RPMI7951 (cell line): ENCODE results near the gene PIP5KL1. TPM values are rescaled to one million over a fixed set of nuclear protein-coding genes. Genes with fewer than 3 reads are reported as not detected.

ENCODE experiments used
- DNase-seq: peaks from one replicate; pipeline ENCODE4 v3.0.0-alpha.2; 2012; ENCODE audit warnings: low read depth
- total RNA-seq: library from RNA; depleted of rRNA; stranded (reverse); fragments of >200 nt; shearing (Covaris generic); gene quantifications from 2 replicates; pipeline ENCODE4 v1.2.3, GENCODE V29; 2014; rRNA removed

The PIP5KL1 gene
- total RNA-seq, 1 experiment from 2014 or later, result 0.24 TPM

DNA sequence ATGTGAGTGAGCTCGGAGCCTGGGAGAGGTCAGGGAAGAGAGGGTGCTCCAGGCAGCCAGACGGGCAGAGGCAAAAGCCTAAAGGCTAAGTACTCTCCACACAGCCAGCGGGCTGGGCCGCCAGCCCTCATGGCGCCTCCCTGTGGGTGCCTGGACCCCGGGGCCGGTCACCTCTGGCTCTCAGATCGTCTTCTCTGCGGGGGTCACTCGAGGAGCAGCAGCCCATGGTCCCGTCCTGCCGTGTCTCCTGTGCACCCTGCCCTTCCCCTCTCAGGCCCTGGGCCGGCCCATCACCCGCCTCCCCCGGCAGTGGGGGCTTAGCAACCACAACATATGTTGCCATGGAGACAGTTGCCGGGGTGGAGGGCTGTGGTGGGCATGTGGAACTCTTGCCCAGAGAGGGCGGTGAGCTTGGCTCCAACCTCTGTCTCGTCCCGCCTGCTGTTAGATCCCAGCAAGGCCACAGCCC lies 57.3 kb downstream of the PIP5KL1 start:
- DNase-seq, result no peak

- no peak for DNase-seq
Measured at GRCh38 chr9:127872369-127873222, 58.0 kb downstream of the PIP5KL1 start.

- DNase-seq, result no peak
Measured at GRCh38 chr9:127871531-127871930, 59.0 kb downstream of the PIP5KL1 start.

- DNase-seq, result no peak
Measured at GRCh38 chr9:127870887-127871286, 59.7 kb downstream of the PIP5KL1 start.

Other genes with a start within 250 kb of the PIP5KL1 start
- not detected in 2 replicates for gene CFAP157, start 223.8 kb downstream of the PIP5KL1 start, total RNA-seq
- gene PTRH1, start 215.1 kb downstream of the PIP5KL1 start, total RNA-seq, result 15.6 and 27.0 TPM in 2 replicates
- gene TTC16, start 214.7 kb downstream of the PIP5KL1 start, total RNA-seq, result not detected in 2 replicates
- 4.8 and 6.6 TPM in 2 replicates for gene TOR2A, start 195.5 kb downstream of the PIP5KL1 start, total RNA-seq
- gene SH2D3C, start 152.1 kb downstream of the PIP5KL1 start, total RNA-seq, result 0.12 and 0.29 TPM in 2 replicates
- gene CDK9, start 144.7 kb downstream of the PIP5KL1 start, total RNA-seq, result 15.6 and 20.7 TPM in 2 replicates
- 29.7 and 38.4 TPM in 2 replicates for gene FPGS, start 127.9 kb downstream of the PIP5KL1 start, total RNA-seq
- gene ENG, start 76.1 kb downstream of the PIP5KL1 start, total RNA-seq, result 32.1 and 34.8 TPM in 2 replicates
- 57.7 and 61.9 TPM in 2 replicates for gene AK1, start 53.1 kb downstream of the PIP5KL1 start, total RNA-seq
- gene ST6GALNAC6, start 31.2 kb downstream of the PIP5KL1 start, total RNA-seq, result 15.7 and 20.1 TPM in 2 replicates
- 10.5 and 14.0 TPM in 2 replicates for gene ST6GALNAC4, start 13.7 kb downstream of the PIP5KL1 start, total RNA-seq
- 37.1 and 50.1 TPM in 2 replicates for gene DPM2, start 7.1 kb upstream of the PIP5KL1 start, total RNA-seq
- 2.8 and 5.4 TPM in 2 replicates for gene EEIG1, start 50.2 kb upstream of the PIP5KL1 start, total RNA-seq
- gene NAIF1, start 136.5 kb upstream of the PIP5KL1 start, total RNA-seq, result 7.7 and 7.8 TPM in 2 replicates
- gene SLC25A25, start 137.5 kb upstream of the PIP5KL1 start, total RNA-seq, result 4.6 and 8.5 TPM in 2 replicates
- 28.5 and 37.2 TPM in 2 replicates for gene PTGES2, start 197.0 kb upstream of the PIP5KL1 start, total RNA-seq
- gene LCN2, start 218.7 kb upstream of the PIP5KL1 start, total RNA-seq, result not detected in 2 replicates
- gene BBLN, start 229.5 kb upstream of the PIP5KL1 start, total RNA-seq, result 97.3 and 128 TPM in 2 replicates